Glomerular endothelial cell (primary cell): ENCODE data around the gene LCT. TPM values are rescaled to one million over a fixed set of nuclear protein-coding genes. Genes with fewer than 3 reads are reported as not detected.

Experiments used
- DNase-seq: peaks from one replicate; pipeline ENCODE4 v3.0.0-alpha.2; 2011; ENCODE audit warnings: low read depth, low spot score; ENCODE audit errors: extremely low read depth
- total RNA-seq: library from RNA; depleted of rRNA; stranded (reverse); fragments of >200 nt; gene quantifications from 2 replicates; pipeline ENCODE4 v1.2.3, GENCODE V29; 2015

The LCT gene
- total RNA-seq, 1 donor from 2014 or later = under 0.01 TPM

DNA sequence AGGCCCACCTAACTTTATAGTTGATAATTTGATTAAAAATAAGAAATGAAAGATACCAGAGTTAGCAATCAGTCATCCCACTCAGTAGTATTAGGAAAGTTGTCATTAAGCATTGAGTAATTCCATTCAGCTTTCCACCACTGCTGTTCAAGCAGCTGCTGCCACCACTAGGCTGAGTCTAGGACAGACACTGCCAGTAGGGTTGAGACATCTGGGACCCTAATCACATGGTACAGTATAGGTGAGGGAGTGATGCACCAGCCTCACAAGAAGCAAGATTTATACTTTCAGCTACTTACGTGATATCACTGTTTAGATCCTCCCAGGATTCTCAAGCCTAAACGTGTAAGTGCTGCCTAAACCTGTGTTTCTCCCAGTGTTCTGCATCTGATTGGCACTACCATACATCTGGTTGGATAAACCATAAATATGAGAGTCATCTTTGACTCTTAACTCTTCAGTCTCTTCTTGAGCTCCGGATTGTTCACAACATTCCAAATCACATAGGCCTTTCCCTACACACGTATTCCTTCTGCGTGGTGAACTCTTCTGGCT, 92.1 kb downstream of the LCT start:
- no peak for DNase-seq

DNA sequence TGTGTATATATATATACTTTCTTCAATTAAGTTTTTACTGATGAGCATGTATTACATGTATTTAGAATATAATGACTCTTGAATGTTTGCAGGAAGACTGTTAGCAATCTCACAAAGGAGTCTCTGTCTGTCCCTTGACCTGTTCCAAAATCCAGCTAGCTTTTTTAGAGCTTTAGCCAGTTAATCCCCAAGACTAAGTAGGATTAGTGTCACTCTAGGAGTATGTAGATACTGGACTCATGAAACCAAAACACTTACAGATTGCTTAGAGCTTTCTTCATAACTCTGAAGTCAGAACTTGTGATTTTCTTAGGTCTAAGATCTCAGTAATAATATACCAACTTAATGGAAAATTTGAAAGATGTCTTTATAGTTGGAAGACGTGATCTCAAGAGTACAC, 93.1 kb downstream of the LCT start:
- no peak for DNase-seq

DNA sequence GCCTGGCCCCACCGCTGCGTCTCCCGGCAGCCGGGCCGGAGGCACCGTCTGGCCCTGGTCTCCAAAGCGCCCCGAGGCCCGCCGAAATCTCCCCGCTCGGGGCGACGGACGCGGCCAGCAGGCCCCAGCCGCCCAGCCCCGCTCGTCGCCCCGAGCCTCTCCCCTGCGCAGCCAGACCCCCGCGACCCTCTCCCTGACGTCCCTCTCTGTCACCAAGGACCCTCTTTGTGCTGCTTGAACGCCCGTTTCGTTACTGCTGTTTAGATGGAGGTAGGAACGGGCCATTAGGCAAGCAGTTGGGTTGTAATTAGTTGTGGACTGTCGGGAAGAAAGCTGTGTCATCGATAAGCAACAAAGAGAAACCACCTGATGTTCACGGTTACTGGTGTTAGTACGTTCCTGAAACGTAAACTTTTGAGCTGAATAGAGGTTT, 94.6 kb downstream of the LCT start:
- DNase-seq = no peak

DNA sequence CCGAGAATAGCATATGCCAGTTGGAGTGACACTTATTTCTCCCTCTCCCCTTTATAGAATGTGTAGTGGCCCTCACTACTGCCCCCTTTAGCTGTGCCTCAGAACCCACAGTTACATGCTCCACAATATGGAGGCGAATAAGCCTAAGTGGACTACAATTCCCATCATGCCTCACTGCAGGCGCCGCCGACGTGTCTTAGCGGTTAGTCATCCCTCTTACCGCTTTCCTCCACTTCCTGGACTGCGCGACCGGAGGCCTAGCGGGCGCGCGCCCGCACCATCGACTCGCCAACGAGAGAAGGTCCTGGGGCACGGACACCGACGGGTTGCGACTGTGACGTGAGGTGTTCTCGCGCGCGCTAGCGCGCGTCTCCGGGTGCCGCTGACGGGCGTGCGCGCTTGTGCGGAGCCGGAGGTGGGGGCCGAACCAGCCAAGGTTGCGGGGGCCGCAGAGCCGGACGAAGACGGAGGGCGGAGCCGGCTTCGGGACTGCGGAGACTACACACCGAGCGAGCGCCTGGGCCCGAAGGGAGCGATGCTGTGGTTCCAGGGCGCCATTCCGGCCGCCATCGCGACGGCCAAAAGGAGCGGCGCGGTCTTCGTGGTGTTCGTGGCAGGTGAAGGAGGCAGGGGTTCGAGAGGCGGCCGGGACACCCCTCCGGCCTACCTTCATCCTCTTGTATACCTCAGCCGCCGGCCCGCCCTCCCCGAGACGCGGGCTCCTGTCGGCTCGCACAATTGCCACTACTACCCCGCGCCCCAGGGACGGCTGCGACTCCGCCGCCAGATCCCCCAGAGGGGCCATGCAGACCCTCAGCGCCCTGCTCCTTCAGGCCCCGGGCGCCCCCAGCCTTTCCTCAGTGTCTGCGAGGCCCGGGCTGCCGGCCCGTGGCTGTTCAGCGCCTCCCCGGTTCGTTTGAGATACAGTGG, 95.3 kb downstream of the LCT start, which contains the start of gene UBXN4:
UBXN4 (plus strand) TSS at position 461 of the 930 bp plus-strand sequence; CDS start at position 536, 75 bp downstream.
- peak; percentile 89 for DNase-seq

DNA sequence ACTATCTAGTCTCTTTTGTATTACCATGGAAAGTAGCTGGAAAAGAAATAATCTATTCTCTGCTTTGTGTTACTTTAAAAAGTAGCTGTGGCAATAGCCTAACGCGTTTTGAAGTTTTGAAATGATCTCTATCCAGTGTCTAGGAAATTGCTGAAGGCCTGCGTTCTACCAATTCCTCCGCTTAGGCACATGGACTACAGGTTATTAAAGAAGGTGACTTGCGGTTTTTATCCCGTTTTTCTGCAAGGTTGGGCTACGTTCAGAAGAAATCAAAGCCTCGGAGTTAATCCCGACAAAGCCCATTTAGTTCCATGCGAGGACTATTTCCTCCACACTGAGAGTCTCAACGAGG, 96.0 kb downstream of the LCT start:
- DNase-seq = no peak

DNA sequence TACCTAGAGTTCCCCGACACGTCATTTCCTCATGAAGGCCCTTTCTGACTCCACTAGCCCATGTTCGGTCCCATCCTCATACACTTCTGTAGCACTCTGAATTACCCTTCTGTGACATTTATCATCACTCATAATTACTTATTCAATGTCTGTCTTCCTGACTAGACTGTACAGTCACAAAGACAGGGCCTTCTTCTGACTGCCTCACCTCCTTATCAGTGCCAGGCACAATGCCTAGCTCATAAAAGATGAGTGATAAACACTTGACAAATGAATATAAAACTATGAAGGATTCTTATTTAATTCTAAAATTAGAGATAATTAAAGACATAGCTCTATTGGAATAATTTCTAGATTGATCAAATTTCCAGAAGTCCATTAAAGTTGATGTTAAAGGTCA, 96.8 kb downstream of the LCT start:
- DNase-seq = no peak

Other genes starting within 250 kb of the LCT start
- 50.3 and 72.0 TPM in 2 replicates for gene UBXN4, start 95.3 kb downstream of the LCT start, total RNA-seq
- gene MCM6, start 39.3 kb upstream of the LCT start, total RNA-seq = 8.3 and 22.5 TPM in 2 replicates
- 40.1 and 49.6 TPM in 2 replicates for gene DARS1, start 148.4 kb upstream of the LCT start, total RNA-seq